Measurements from ENCODE around the gene GATA2. TPM values are rescaled to one million over a fixed set of nuclear protein-coding genes. Genes with fewer than 3 reads are reported as not detected.

GATA2 gene
- total RNA-seq = 4.6 and 5.1 TPM in 2 replicates

DNA sequence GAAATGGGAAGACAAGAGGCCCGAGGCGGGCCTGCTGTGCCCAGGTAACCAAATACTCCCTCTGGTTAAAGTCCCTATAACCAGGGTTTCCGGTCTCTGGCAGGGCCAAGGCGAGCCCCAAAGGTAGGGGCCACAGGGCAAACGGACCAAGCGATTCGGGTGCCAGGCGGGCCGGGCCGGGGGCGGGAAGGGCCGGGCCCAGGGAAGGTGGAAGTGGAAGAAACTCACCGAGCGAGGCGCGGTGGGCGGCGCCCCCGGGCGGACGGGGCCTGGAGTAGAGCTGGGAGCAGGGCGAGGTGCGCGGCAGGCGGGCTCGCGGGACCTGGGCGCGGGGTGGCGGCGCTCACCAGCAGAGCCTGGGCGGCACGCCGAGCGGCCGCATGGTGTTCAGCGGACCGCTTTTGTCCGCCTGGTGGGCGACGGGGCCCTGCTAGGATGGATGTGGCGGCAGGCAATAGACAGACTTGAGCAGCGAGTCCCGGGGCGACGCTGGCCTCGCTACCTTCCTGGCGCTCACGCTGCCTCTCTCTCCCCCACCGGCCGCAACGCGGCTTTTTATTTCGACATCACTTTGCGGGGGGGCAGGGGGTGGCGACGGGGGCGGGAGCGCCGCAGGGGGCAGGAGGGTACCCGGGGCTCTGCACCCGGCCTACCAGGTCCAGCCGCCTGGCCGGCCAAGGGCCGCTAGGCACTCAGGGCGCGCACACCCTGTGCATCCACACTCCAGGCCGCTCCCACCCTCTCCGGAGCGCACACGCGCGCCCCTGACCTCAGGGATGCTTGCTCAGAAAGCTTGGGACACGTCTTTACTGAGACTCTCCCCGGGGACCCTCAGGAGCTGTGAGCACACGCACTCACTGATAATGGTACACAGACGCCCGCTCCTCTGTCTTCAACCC, at the start of gene GATA2:
Gene GATA2, minus strand, starts transcription at position 531 of the 899 bp plus-strand sequence. CDS start 6,170 bp downstream, outside the sequence.

GRCh38 chr3:128466840-128467541, 26.0 kb downstream of the GATA2 start, which contains the start of gene DNAJB8:
Gene DNAJB8, minus strand, starts transcription at chr3:128466890. Its CDS starts 3,645 bp downstream, at chr3:128463245.

Other genes with a start within 250 kb of the GATA2 start
- gene DNAJB8, start 26.3 kb downstream of the GATA2 start, total RNA-seq = not detected in 2 replicates
- 248 and 259 TPM in 2 replicates for gene RPN1, start 157.6 kb upstream of the GATA2 start, total RNA-seq
- gene RAB7A, start 233.0 kb upstream of the GATA2 start, total RNA-seq = 98.8 and 116 TPM in 2 replicates

All from cardiac ventricle fibroblast (primary cell).